HG03571 (cell line): ENCODE measurements around the gene SDK2.

Source experiments
- ATAC-seq: cut with Tn5 transposase; IDR thresholded peaks from one replicate; pipeline ENCODE4 v1.9.1; 2021; ENCODE audit not compliant: unreplicated experiment

The SDK2 gene

DNA sequence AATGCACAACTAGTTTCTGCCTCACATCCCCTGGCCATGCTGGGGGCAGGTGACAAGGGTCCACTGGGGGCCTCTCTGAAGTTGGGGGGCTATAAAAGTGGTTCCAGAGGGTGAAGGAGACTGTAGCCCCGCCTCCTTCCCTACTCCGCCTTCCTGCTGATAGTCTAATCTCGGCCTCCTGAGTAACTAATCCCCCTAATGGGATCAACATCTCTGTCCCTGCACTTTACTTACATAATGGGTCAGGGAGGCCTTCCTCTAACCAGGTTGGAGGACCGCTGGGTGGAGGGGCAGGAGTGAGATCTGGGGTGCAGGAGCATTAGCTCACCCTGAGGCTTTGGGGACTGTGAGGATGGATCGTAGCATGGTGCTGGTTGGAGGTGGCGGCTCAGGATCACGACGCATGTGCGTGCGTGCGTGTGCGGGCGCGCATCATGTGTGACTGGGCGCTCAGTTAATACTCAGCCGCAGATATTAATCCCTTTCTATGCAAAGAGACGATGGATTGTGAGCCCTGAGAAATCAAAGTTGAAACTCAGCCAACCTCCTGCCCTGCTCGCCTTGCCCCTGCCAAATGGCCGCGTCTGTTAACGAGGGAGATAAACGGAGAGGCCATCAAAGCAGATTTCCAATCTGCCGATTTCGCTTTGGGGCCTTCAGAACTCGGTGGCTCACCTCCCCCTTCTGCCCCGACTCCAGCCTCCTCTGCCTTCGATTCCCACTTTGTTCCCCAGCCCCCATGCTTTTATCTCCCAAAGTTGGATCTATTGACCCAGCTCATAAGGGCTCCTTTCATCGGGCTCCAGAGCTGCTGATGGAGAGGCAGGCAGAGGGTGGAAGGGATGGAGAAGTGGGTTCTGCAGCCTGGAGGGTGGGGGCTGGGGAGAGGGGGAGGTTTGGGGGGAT is 107.3 kb downstream of the SDK2 start:
- ATAC-seq, result no peak

DNA sequence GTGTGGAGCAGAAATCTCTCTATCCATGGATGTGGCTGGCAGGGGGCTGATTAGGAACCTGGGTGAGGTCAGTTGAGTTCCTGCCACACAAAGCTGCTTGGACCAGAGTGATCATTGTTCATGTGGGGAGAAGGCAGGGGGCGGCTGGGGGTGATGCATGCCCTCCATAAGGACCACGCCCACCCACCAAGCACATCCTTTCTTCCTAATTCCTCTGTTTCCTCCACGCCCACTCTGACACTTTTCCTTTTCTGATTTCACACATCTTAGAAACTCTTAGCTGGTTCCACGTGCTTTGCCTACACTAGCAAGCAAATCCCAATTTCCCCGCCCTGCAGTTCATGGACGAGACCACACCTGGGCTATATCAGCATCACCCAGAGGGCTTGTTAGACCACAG is 108.5 kb downstream of the SDK2 start:
- ATAC-seq, result no peak

DNA sequence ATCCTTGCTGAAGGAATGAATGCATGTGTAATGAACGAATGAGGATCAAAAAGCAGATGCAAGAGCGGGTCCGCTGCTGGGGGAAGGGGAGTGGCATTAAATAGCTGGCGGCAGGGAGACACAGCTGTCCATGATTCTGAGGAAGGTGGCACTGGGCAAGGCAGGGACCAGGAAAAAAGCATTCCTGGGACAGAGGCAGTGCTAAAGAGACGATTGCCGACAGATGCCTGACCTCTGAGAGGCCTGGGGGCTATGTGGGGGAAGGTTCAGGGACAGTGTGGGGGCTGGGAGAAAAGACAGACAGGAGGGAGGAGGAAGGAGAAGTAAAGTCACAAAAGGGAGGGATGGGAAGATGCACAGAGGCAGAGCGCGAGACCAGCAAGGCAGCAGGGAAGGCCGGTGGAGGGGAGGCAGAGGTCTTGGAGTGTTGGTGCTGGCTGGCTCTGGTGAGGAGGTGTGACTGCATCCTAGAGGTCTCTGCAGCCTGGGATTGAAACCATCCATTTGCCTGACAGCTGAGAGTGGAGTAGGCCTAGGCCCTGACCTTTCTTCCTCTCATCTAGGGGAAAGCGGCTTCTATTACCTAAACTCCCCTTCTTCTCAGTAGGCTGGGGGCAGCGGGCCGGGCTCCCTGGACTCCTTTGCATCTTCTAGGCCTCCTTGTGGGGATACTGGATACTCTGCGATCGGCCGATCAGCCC is 109.9 kb downstream of the SDK2 start:
- ATAC-seq, result no peak

DNA sequence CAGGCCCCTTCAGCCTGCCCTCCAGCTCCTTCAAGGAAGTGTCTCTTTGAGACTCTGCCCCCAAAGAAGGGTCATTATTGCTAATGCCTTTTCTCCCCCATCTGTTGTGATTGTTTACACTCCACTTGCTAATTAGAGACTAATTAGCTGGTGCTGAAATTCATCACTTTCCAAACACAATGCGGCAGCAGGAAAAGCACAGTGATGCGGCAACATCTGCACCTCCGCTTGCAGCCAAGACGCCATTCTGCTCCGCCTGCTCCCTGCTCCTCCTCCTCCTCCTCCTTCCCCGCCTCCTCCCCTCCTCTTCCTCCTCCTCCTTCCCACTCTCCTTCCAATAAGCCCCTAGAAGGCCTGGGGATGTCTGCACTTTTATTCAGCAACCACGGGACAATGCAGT is 110.5 kb downstream of the SDK2 start:
- ATAC-seq, result no peak

DNA sequence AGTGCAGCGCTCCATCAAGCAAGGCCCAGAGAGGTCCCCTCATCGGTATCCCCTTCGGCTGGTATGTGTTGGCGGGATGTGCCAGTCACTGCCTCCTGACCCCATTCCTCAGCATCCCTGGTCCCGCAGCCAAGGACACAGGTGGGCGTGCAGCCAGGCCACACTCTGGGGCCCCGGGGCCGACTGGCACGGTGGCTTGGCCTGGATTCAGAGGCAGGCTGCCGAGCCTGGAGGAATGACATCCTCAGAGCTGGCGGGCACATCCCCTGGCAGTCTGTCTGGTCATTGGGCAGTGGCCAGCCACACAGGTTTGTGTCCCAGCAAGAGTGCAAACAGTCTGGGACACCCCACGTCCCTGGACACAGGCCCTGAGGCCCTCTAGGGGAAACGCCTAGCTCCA is 111.1 kb downstream of the SDK2 start:
- ATAC-seq, result no peak

- ATAC-seq, result no peak
Observed at GRCh38 chr17:73532421-73532901, 111.8 kb downstream of the SDK2 start.

DNA sequence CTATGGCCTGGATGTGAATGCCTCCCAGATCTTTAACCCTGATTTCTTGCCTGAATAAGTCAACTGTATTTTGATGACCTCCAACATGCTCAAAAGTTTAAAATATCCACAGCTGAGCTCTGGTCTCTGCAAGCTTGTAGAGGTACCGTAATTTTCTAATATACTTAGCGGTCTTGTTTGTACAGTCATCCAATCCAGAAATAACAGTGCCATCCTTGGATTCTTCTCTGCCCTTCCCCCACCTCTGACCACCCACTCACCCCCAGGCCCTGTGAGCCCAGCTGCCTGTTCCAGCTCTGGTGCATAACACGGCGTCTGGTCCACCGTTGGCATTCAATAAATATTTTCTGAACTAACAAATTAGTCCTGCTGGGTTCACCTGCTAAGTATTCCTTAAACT is 113.1 kb downstream of the SDK2 start:
- ATAC-seq, result no peak

GRCh38 chr17:73528679-73529078 is 115.6 kb downstream of the SDK2 start:
- no peak for ATAC-seq

GRCh38 chr17:73526952-73527351 is 117.3 kb downstream of the SDK2 start:
- no peak for ATAC-seq

DNA sequence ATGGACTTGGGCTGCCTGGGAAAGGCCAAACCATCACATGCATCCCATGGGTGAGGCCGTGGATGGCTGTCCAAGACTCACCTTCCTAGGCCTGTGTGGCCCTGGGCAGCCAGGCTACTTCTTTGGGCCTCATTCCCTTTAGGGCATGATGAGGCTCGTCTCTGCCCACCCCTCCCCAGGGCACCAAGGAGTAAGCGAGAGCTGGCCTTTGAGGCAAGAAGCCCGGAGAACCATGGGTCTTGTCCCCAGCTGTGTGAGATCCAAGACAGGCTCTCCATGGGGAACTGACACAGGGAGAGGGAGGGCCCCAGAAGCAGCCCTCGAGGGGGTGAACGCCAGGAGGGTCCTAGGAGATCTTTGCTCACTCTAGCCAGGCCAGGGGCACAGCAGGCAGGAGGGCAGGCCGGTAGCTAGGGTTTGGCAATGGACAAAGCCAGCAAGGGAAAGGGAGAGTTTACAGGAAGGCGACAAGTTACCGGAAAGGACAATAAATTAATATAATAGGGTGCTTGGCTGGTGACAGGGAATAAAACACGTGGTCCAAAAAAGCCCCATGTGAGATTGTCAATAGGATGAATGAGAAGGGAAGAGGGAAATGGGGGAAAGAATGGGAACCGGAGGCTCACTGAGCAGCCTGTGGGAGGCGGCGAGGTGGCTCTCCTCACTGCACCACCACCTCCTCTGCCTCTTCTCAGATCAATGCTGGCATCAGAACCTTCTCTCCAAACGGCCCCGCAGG is 119.1 kb downstream of the SDK2 start:
- no peak for ATAC-seq

- no peak for ATAC-seq
Observed at GRCh38 chr17:73522696-73523095, 121.5 kb downstream of the SDK2 start.

- ATAC-seq, result no peak
Observed at GRCh38 chr17:73522107-73522506, 122.1 kb downstream of the SDK2 start.

DNA sequence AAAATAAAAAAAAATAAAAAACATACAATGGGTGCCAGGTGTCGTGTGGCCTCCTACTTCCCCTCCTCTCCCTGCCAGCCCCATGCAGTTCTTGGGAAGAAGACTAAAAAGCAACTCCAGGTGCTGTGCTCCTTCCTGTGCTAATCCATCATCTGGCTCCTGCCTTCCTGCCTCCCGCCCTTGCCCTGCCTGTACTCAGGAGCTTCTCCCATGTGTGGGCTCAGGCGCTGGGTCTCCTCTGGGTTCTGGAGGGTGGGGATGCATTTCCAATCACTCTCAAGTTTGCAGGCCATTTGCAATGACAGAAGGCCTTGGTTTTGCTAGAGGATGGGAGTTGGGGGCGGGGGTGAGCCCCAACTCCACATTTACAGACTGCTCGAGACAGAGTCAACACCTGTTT is 122.9 kb downstream of the SDK2 start:
- ATAC-seq, result no peak

GRCh38 chr17:73520369-73520761 is 123.9 kb downstream of the SDK2 start:
- ATAC-seq, result no peak

DNA sequence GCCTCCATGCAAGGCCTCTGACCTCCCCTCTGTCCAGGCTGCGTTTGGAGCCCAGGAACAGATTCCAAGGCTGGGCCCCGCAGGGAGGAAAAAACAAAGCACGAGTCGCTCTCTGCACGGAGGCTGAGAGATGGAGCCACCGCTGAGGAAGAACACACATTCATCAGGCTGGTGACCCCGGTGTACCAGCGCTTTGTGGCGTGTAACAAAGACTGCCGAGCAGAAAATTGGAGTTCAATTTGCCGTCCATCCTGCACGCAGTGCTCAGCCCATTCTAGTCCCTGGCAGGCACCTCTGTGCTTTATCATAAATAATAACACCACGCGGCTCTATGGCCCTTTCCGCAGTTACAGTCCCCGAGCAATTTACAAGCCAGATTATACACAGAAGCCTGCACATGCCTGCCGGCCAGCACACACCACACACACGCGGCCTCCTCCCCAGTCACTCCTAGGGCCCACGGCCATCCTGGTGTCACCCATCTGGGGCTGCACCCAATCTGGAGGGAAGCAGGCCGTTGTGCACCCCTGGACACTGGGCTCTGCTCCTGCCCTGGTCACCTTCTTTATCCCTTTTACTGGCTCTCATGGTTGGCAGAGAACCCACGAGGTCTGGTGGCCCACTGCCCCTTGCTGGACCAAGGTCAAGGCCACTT is 124.4 kb downstream of the SDK2 start:
- ATAC-seq, result no peak

GRCh38 chr17:73519011-73519410 is 125.2 kb downstream of the SDK2 start:
- no peak for ATAC-seq

GRCh38 chr17:73516431-73516830 is 127.8 kb downstream of the SDK2 start:
- no peak for ATAC-seq

DNA sequence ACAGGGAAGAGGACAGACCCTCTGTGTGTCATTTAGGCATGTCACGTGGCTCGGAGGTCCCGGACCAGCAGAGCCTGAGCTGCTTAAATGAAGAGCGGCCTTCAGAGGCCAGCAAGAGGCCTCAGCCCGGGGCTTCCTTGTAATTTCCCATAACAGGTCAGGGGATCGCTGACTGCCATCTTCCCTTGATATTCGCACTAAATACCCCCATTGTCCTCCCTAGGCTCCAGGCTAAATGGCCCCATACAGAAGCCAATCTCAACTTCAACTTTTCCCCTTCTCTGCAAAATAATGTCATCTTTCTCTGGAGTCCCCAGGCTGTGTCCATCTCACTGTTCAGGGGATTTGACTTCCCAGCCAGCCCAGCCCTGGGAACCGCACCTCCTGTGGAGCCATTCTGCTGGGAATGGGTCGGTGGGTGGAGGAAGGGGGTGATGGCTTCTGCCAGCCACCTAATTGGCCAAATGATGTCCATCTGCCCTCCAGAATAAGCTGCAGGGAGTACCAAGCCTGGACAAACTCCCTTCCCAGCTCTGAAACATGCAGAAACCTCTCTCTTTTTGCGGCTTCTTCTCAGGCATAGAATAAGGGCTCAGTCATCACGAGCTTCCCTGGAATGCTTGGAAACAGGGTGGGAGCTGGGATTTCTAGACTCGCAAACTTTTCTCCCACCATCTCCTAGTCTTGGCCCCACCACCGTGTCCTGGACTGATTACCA is 129.9 kb downstream of the SDK2 start:
- no peak for ATAC-seq

GRCh38 chr17:73513426-73513825 is 130.8 kb downstream of the SDK2 start:
- ATAC-seq, result no peak

DNA sequence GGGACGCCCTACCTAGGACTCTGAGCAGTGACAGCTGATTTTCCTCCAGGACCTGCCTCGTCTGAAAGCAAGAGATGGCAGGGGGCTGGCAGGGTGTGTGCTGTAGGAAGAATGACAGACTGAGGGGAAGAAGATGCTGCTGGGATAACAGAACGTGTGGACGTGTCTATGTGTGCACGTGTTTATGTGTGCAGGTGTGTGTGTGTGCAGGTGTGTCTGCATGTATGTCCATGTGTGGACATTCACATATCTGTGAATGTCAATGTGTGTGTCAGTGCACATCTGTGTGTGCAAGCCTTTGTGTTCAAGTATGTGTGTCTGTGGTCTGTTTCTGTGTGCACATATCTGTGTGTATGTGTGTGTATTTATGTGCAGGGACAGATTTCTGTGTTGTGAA is 132.5 kb downstream of the SDK2 start:
- no peak for ATAC-seq
